ENCODE results near the gene ACSS1.

- TF ChIP-seq CTCF (conservative IDR thresholded peaks at IDR 0.05; ENCODE audit: low read length) (no peak), EZH2phosphoT487 (IDR thresholded peaks at IDR 0.05; ENCODE audit: borderline replicate concordance) (no peak)
Observed at GRCh38 chr20:24978513-24978912, 79.4 kb downstream of the ACSS1 start.

All from Loucy (cell line).